ENCODE data around the gene ZBTB20.

The ZBTB20 gene

GRCh38 chr3:115021061-115021460, 126.0 kb downstream of the ZBTB20 start:
- no peak for DNase-seq (ENCODE audit: low read depth in 3 of 3)

GRCh38 chr3:115019900-115020299, 127.2 kb downstream of the ZBTB20 start:
- DNase-seq (ENCODE audit: low read depth in 3 of 3), result no peak

- DNase-seq (ENCODE audit: low read depth in 3 of 3), result no peak
Observed at GRCh38 chr3:115018694-115019093, 128.4 kb downstream of the ZBTB20 start.

GRCh38 chr3:115007966-115008365, 139.1 kb downstream of the ZBTB20 start:
- DNase-seq (ENCODE audit: low read depth in 3 of 3), result no peak

- DNase-seq (ENCODE audit: low read depth in 3 of 3), result no peak
Observed at GRCh38 chr3:115004201-115005140, 142.6 kb downstream of the ZBTB20 start.

- DNase-seq (ENCODE audit: low read depth in 3 of 3), result no peak
Observed at GRCh38 chr3:114998971-114999579, 148.0 kb downstream of the ZBTB20 start.

GRCh38 chr3:114994554-114995341, 152.3 kb downstream of the ZBTB20 start:
- DNase-seq (ENCODE audit: low read depth in 3 of 3), result no peak

GRCh38 chr3:114985776-114986175, 161.3 kb downstream of the ZBTB20 start:
- DNase-seq (ENCODE audit: low read depth in 3 of 3), result no peak

- no peak for DNase-seq (ENCODE audit: low read depth in 3 of 3)
Observed at GRCh38 chr3:114983248-114983647, 163.8 kb downstream of the ZBTB20 start.

- DNase-seq (ENCODE audit: low read depth in 3 of 3), result no peak
Observed at GRCh38 chr3:114974387-114974786, 172.7 kb downstream of the ZBTB20 start.

- DNase-seq (ENCODE audit: low read depth in 3 of 3), result no peak
Observed at GRCh38 chr3:114973536-114973935, 173.6 kb downstream of the ZBTB20 start.

- no peak for DNase-seq (ENCODE audit: low read depth in 3 of 3)
Observed at GRCh38 chr3:114967168-114967567, 179.9 kb downstream of the ZBTB20 start.

- DNase-seq (ENCODE audit: low read depth in 3 of 3), result no peak
Observed at GRCh38 chr3:114962189-114962588, 184.9 kb downstream of the ZBTB20 start.

- no peak for DNase-seq (ENCODE audit: low read depth in 3 of 3)
Observed at GRCh38 chr3:114958930-114959329, 188.2 kb downstream of the ZBTB20 start.

GRCh38 chr3:114953800-114954199, 193.3 kb downstream of the ZBTB20 start:
- DNase-seq (ENCODE audit: low read depth in 3 of 3), result no peak

- no peak for DNase-seq (ENCODE audit: low read depth in 3 of 3)
Observed at GRCh38 chr3:114953215-114953799, 193.8 kb downstream of the ZBTB20 start.

- DNase-seq (ENCODE audit: low read depth in 3 of 3), result no peak
Observed at GRCh38 chr3:114942773-114943172, 204.3 kb downstream of the ZBTB20 start.

- DNase-seq (ENCODE audit: low read depth in 3 of 3), result no peak
Observed at GRCh38 chr3:114941626-114942309, 205.3 kb downstream of the ZBTB20 start.

- no peak for DNase-seq (ENCODE audit: low read depth in 3 of 3)
Observed at GRCh38 chr3:114939920-114940319, 207.2 kb downstream of the ZBTB20 start.

GRCh38 chr3:114933407-114933806, 213.7 kb downstream of the ZBTB20 start:
- no peak for DNase-seq (ENCODE audit: low read depth in 3 of 3)

- DNase-seq (ENCODE audit: low read depth in 3 of 3), result no peak
Observed at GRCh38 chr3:114929971-114930732, 216.9 kb downstream of the ZBTB20 start.

All from stimulated activated CD4-positive, alpha-beta T cell treated with anti-CD3 and anti-CD28 coated beads, TNF-alpha, amount 100 ng/mL, for 4 hours (primary cell).